Choroid plexus epithelial cell (primary cell): ENCODE measurements around the gene PITPNM3.

ENCODE experiments used
- DNase-seq: peaks from one replicate; pipeline ENCODE4 v3.0.0-alpha.2; 2010; ENCODE audit warnings: low read depth
- H3K4me3 ChIP-seq: 2 replicates; pipeline ENCODE4 v1.5.1; 2011; ENCODE audit warnings: low read depth, mild to moderate bottlenecking, control low read depth, low read length, moderate library complexity
- CTCF ChIP-seq: conservative IDR thresholded peaks from 2 replicates; pipeline ENCODE4 v1.5.1; 2011; ENCODE audit warnings: low read depth, mild to moderate bottlenecking, control low read depth, inconsistent platforms, low read length, moderate library complexity

Gene PITPNM3

GRCh38 chr17:6521586-6521985 is 34.8 kb downstream of the PITPNM3 start:
- no peak overlapping the region for H3K4me3 ChIP-seq
- no peak for DNase-seq
- TF ChIP-seq CTCF: no peak

- H3K4me3 ChIP-seq: no peak overlapping the region
- DNase-seq: no peak
- no peak for TF ChIP-seq CTCF
Measured at GRCh38 chr17:6517062-6517461, 39.3 kb downstream of the PITPNM3 start.

- no peak for DNase-seq
- no peak overlapping the region for H3K4me3 ChIP-seq
- TF ChIP-seq CTCF: no peak
Measured at GRCh38 chr17:6514371-6514770, 42.0 kb downstream of the PITPNM3 start.

GRCh38 chr17:6512552-6512951 is 43.8 kb downstream of the PITPNM3 start:
- no peak for DNase-seq
- TF ChIP-seq CTCF: no peak
- no peak overlapping the region for H3K4me3 ChIP-seq

- H3K4me3 ChIP-seq: no peak overlapping the region
- TF ChIP-seq CTCF: no peak
- DNase-seq: no peak
Measured at GRCh38 chr17:6510321-6510977, 45.9 kb downstream of the PITPNM3 start.

GRCh38 chr17:6509921-6510320 is 46.4 kb downstream of the PITPNM3 start:
- no peak for DNase-seq
- H3K4me3 ChIP-seq: no peak overlapping the region
- no peak for TF ChIP-seq CTCF

- H3K4me3 ChIP-seq: no peak overlapping the region
- peak; percentile 37 for DNase-seq
- TF ChIP-seq CTCF: no peak
Measured at GRCh38 chr17:6509031-6509771, 47.2 kb downstream of the PITPNM3 start.
